ENCODE results near the gene ATP1A4.
A peak's percentile ranks its signal among the peaks of the same experiment; 100 is the strongest.
"Not testable (repeated sequence)": the region's sequence is repeated elsewhere in the genome, so short reads cannot be mapped to it uniquely, and the experiment has no call there.

ATP1A4 gene

DNA sequence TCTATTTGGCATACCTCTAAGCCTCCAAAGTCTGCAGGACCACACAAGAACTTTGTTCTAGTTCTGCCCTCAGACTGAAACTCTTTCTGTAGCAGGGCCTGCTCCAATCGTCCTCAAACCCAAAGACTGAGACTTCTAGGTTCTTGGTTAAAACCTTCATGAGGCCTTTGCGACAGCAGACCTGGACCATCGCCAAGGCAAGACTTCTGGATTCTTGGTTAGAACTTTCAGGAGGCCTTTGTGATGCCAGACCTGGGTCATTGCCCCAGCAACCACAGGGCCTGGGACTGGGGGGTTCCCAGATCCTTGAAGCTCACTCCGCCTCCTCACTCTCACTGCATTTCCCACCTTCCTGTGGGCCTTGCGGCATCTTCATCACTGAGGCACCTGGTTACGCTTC is at the start of gene ATP1A4:
ATP1A4 (plus strand) TSS at position 301 of the 400 bp plus-strand sequence. CDS start 438 bp downstream, outside the sequence.
- Mint-ChIP-seq H3K36me3 (no peaks in the 10 kb centered on the region), H3K4me1 (no peaks in the 10 kb centered on the region), H3K9me3 (no peaks in the 10 kb centered on the region), H3K4me3 (no peak within 1 kb of the TSS), H3K27ac (no peak within 1 kb of the TSS), H3K27me3 (peaks cover 31% of the 10 kb centered on the region)
- DNase-seq = no peak
- CTCF ChIA-PET = no interaction called here

DNA sequence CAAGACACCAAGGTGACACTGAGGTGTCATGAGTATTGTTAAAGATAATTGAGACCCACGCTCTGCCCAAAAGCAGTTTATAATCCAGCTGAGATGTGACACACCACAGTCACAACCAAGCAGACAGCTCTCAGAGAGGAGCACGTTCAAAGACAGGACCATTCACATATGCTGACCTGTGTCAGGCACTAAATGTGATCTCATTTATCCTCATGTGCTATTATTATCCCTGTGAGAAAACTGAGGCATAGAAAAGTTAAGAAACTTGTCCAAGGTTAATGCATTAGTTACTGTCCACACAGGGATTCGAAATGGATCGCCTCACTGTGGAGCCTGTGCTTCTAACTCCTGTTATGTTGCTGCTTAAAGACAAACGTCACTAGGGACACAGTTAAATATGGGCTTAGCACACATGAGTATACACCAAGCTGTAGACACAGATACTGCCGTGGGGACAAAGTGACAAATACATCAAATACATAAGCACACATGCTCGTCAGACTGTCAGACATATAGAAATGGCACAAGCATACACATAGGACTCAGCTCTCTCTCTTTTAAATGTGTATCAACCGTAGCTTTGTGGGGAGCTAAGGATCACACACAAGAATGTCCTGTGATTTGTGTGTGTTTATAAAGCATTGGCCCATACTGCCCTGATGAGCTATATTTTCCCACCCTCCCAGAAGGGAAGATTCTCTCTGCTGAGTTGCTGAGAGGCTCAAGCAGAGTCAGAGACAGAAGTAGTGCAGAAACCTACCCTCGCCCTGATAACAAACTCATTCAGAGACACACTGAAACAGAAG is 49.5 kb upstream of the ATP1A4 start:
- H3K4me3 Mint-ChIP-seq = no peak overlapping the region
- no peak for DNase-seq
- no peak overlapping the region for H3K27ac Mint-ChIP-seq
- no peaks in the 10 kb centered on the region for H3K9me3 Mint-ChIP-seq
- H3K27me3 Mint-ChIP-seq = peaks cover 21% of the 10 kb centered on the region
- peaks cover 36% of the 10 kb centered on the region for H3K4me1 Mint-ChIP-seq
- CTCF ChIA-PET = interaction anchor here (0.6 to 5.6 kb wide), 30 partner anchors 8 to 1200 kb away, joined by 3 to 64 read pairs (median 4); partner anchors contain the start of gene KCNJ9
- peaks cover 7% of the 10 kb centered on the region for H3K36me3 Mint-ChIP-seq

DNA sequence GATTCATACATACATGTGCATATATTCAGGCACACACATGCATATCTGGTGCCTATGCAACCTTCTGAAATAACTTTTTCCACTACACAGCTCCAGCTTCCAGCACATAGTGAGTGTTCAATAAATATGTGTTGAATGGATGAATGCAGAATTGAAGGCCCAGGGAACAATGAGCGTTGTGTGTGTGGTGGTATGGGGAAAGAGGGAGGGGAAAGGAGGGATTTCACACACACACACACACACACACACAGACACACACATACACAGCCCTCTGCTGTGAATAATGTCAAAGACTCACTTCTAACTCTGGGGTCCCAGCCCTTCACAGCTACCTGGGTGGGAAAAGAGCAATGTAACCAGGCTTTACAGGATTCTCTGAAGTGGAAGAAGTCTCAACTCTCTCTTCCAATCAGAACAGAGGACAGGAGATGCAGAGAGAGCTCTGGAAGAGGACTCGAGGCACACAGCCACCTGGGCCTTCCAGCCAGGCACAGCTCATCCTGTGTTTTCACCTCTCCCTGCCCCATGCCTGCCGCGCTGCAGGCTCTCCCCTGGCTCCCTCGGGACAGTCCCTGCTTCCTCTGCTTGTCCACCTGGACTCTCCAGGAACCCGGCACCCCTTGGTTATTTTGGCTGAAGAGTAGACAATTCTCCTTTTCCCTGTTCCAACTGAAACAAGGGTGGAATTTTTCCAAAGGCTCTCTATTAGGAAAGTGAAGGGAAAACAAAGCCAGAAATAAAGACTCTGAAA is 47.6 kb upstream of the ATP1A4 start:
- Mint-ChIP-seq H3K4me3 (no peak overlapping the region), H3K9me3 (no peaks in the 10 kb centered on the region), H3K4me1 (peaks cover 29% of the 10 kb centered on the region), H3K36me3 (no peaks in the 10 kb centered on the region), H3K27me3 (peaks cover 25% of the 10 kb centered on the region), H3K27ac (no peak overlapping the region)
- no peak for DNase-seq
- CTCF ChIA-PET = interaction anchor here (0.6 to 5.6 kb wide), 9 partner anchors 18 to 273 kb away, joined by 3 to 64 read pairs (median 5); no protein-coding TSS in a partner anchor

DNA sequence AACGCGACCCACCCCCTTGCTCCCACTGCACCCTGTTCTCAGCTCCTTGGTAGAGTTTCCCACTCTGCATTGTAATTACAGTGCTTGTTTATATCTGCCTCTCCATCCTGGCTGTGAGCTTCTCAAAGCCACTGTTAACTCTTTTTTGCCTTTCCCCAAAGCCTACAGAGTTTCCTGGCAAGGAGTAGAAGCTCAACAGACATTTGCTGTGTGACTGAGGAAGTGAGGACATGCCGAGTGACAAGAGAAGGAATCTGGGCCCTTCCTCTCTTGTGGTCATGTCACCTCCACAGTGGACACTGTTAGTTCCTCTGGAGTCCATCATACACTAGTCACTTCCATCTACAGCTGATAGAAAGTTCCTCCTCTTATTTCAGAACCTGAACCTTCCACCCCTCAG is 46.9 kb upstream of the ATP1A4 start:
- H3K4me3 Mint-ChIP-seq = no peak overlapping the region

DNA sequence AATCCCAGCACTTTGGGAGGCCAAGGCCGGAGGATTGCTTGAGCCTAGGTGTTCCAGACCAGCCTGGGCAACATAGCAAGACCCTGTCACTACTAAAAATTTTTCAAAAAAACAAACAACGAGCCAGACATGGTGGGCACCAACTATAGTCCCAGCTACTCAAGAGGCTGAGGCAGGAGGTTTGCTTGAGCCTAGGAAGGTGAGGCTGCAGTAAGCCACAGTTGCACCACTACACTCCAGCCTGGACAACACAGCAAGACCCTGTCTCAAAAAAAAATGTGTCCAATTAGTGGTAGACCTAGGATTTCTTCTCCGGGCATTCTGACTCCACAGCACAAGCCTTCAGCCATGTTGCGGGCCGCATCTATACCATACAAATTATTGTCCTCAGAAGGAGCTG is 46.2 kb upstream of the ATP1A4 start:
- no peaks in the 10 kb centered on the region for H3K9me3 Mint-ChIP-seq
- peaks cover 35% of the 10 kb centered on the region for H3K27me3 Mint-ChIP-seq
- no peak for DNase-seq
- H3K27ac Mint-ChIP-seq = no peak overlapping the region
- no peaks in the 10 kb centered on the region for H3K36me3 Mint-ChIP-seq
- peaks cover 17% of the 10 kb centered on the region for H3K4me1 Mint-ChIP-seq
- CTCF ChIA-PET = interaction anchor here (0.6 to 5.6 kb wide), 9 partner anchors 14 to 274 kb away, joined by 3 to 64 read pairs (median 7); no protein-coding TSS in a partner anchor
- H3K4me3 Mint-ChIP-seq = no peak overlapping the region

More for the DNA sequence above, 46.9 kb upstream of the ATP1A4 start:
- no peak overlapping the region for H3K27ac Mint-ChIP-seq
- no peaks in the 10 kb centered on the region for H3K9me3 Mint-ChIP-seq
- no peak for DNase-seq
- H3K4me1 Mint-ChIP-seq = peaks cover 22% of the 10 kb centered on the region
- no peaks in the 10 kb centered on the region for H3K36me3 Mint-ChIP-seq
- CTCF ChIA-PET = interaction anchor here (0.9 to 5.6 kb wide), 9 partner anchors 19 to 274 kb away, joined by 3 to 64 read pairs (median 7); no protein-coding TSS in a partner anchor
- peaks cover 29% of the 10 kb centered on the region for H3K27me3 Mint-ChIP-seq

DNA sequence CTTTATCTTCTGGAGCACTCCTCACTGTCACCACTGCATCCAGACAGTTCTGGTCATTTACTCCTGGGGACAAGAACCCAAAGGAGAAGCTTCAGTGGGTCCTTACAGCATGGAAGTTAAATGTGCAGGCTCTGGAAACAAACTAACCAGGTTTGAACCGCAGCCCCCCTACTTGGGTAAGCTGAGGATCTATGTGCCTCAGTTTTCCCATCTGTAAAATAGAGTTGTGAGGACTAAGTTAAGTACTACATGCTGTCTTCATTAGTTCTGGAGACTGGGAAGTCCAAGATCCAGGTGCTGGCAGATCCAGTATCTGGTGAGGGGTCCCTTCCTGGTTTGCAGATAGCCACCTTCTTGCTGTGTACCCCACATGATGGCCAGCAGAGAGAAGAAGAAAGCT is 43.9 kb upstream of the ATP1A4 start:
- no peak for DNase-seq
- no peaks in the 10 kb centered on the region for H3K9me3 Mint-ChIP-seq
- CTCF ChIA-PET = interaction anchor here (2.3 to 3.8 kb wide), 3 partner anchors 22 to 184 kb away, joined by 9 to 19 read pairs (median 16); no protein-coding TSS in a partner anchor
- no peak overlapping the region for H3K4me3 Mint-ChIP-seq
- no peak overlapping the region for H3K27ac Mint-ChIP-seq
- H3K36me3 Mint-ChIP-seq = no peaks in the 10 kb centered on the region
- H3K4me1 Mint-ChIP-seq = no peaks in the 10 kb centered on the region
- peaks cover 44% of the 10 kb centered on the region for H3K27me3 Mint-ChIP-seq

DNA sequence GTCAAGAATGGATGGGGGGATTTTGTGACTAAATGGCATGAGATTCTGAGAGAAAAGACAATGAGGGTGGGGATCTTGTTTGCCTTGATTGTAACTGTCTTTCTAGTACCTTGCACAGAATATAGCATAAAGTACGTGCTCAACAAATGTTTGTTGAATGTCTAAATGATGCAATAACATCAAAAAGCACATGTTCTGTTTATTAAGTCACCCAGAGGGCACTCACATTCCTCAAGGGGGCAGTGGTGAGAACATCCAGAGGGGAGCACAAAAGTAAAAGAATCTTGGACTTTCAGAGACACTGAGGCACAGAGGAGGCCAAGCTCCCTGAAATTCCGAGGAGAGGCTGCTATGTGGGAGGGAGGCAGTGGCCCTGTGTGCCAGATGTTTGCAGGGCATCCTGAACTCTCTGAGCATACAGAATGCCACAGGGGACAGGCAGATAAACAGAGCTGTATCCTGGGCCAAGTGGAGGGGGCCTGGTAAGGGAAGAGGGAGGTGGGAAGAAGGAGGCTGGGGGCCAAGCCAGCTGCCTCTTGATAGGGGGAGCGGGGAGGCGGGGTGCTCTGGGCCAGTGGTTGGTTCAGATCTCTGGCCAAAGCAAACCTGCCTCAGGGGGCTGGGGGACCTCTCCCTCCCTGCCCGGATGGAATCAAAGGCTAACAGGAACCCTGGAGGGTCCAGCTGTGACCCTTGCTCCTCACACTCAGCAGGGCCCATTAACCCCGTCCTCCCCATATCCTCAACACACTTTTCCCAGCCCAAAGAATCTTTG is 42.3 kb upstream of the ATP1A4 start:
- H3K4me1 Mint-ChIP-seq = no peaks in the 10 kb centered on the region
- CTCF ChIA-PET = interaction anchor here (0.6 to 3.5 kb wide), 12 partner anchors 8 to 270 kb away, joined by 3 to 16 read pairs (median 4); no protein-coding TSS in a partner anchor
- H3K9me3 Mint-ChIP-seq = no peaks in the 10 kb centered on the region
- peak overlapping the region; percentile 43 for H3K27ac Mint-ChIP-seq
- no peaks in the 10 kb centered on the region for H3K36me3 Mint-ChIP-seq
- H3K4me3 Mint-ChIP-seq = no peak overlapping the region
- DNase-seq = peak; percentile 59
- H3K27me3 Mint-ChIP-seq = peaks cover 49% of the 10 kb centered on the region

DNA sequence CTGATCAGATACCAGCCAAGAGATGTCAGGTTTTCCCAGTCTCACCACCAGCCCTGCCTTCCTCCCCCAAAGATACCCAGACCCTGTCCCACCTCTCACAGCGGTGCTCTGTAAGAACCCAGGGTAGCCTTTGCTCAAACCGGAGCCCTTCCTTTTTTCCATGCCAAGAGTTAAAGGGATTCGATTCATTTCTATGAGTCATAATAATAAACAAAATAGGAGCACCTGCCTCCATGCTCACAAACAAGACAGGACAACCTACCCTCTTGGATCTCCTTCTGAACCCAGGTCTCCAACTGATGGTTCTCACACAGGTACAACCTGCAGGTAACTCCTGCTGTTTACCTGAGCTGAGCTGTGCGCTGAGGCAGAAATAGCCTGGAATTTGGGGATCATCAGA is 41.7 kb upstream of the ATP1A4 start:
- no peaks in the 10 kb centered on the region for H3K36me3 Mint-ChIP-seq
- no peak overlapping the region for H3K27ac Mint-ChIP-seq
- H3K9me3 Mint-ChIP-seq = no peaks in the 10 kb centered on the region
- no peak for DNase-seq
- H3K4me1 Mint-ChIP-seq = no peaks in the 10 kb centered on the region
- CTCF ChIA-PET = interaction anchor here (0.6 to 3.5 kb wide), 10 partner anchors 9 to 269 kb away, joined by 3 to 16 read pairs (median 4); no protein-coding TSS in a partner anchor
- H3K27me3 Mint-ChIP-seq = peaks cover 50% of the 10 kb centered on the region
- H3K4me3 Mint-ChIP-seq = no peak overlapping the region

DNA sequence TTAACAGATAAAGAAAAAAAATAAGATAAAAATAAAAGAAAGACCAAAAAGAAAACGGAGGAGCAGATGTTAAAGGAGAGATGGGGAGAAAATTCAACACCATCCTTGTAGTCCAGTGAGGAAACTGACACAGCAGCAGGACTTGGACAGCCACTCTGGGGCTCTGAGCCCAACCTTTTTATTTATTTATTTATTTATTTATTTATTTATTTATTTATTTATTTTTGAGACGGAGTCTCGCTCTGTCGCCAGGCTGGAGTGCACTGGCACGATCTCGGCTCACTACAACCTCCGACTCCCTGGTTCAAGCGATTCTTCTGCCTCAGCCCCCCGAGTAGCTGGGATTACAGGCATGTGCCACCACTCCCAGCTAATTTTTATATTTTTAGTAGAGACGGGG is 39.9 kb upstream of the ATP1A4 start:
- peaks cover 61% of the 10 kb centered on the region for H3K27me3 Mint-ChIP-seq
- not testable (repeated sequence) for H3K9me3 Mint-ChIP-seq, H3K4me3 Mint-ChIP-seq, H3K36me3 Mint-ChIP-seq, H3K27ac Mint-ChIP-seq, DNase-seq, H3K4me1 Mint-ChIP-seq
- CTCF ChIA-PET = interaction anchor here (1.0 to 1.2 kb wide), 2 partner anchors 15 to 266 kb away, joined by 3 read pairs; no protein-coding TSS in a partner anchor

DNA sequence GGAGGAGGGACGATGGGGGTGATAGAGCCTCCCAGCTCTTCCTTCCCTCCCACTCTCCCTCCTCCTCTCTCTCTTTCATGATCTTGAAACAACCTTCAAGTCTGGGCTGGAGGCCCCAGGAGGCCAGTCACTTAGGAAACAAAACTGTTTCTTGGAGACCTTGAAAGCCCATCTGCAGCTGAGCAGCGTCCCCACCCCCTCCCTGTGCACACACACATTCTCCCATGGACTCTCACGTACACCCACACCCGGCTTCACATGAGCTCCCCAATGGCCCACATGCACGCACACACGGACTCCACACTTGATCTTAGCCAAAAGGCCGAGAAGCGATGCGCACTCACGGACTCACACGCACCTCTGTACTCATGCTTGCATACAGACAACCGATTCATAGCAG is 39.0 kb upstream of the ATP1A4 start:
- no peak for DNase-seq
- Mint-ChIP-seq H3K27me3 (peaks cover 64% of the 10 kb centered on the region), H3K4me3 (no peak overlapping the region), H3K36me3 (no peaks in the 10 kb centered on the region), H3K9me3 (no peaks in the 10 kb centered on the region), H3K4me1 (no peaks in the 10 kb centered on the region), H3K27ac (no peak overlapping the region)
- CTCF ChIA-PET = no interaction called here

DNA sequence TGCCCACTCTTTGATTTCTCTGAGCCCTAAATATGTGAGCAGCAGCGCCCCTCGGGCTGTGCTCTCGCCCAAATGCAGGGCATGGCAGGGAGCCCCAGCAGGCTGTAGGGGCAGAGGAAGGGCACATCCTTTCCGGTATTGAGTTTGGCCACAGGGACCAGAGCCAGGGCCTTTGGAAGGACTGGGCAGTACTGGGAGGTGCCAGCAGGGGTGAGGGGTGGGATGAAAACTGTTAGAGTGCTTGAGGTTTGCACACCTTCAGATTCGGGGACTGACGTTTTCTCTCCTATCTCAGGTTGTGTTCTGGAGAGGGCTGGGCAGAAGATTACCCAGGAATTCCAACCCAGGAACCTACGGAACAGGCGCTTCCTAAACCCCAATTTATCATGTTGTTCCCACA is 38.0 kb upstream of the ATP1A4 start:
- H3K4me3 Mint-ChIP-seq = no peak overlapping the region
- H3K27ac Mint-ChIP-seq = no peak overlapping the region
- no peaks in the 10 kb centered on the region for H3K36me3 Mint-ChIP-seq
- H3K4me1 Mint-ChIP-seq = no peaks in the 10 kb centered on the region
- no peaks in the 10 kb centered on the region for H3K9me3 Mint-ChIP-seq
- CTCF ChIA-PET = no interaction called here
- no peak for DNase-seq
- H3K27me3 Mint-ChIP-seq = peaks cover 74% of the 10 kb centered on the region

DNA sequence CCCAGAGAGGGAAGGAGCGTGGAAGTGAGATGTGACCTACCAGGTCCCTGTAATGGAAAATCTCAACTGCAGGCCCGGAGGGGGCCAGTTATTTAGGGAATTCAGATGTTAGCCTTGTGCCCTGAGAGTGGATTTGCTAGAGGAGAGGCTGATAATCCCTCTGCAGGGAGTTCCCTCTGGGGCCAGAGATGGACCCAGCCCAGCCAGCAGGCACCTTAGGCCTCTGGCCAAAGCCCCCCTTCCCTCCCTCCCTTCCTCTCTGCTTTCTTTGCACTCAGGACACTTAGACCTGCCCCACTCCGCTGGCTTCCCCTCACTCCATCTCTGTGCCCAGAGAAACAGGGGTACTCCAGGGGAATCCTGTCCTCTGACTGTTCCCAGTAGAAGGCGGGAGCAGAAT is 37.3 kb upstream of the ATP1A4 start:
- Mint-ChIP-seq H3K36me3 (no peaks in the 10 kb centered on the region), H3K9me3 (no peaks in the 10 kb centered on the region), H3K27me3 (peaks cover 72% of the 10 kb centered on the region), H3K4me3 (no peak overlapping the region), H3K27ac (no peak overlapping the region), H3K4me1 (no peaks in the 10 kb centered on the region)
- DNase-seq = no peak
- CTCF ChIA-PET = interaction anchor here (1.2 kb wide), 1 partner anchor 35 kb away, joined by 3 read pairs; no protein-coding TSS in a partner anchor

DNA sequence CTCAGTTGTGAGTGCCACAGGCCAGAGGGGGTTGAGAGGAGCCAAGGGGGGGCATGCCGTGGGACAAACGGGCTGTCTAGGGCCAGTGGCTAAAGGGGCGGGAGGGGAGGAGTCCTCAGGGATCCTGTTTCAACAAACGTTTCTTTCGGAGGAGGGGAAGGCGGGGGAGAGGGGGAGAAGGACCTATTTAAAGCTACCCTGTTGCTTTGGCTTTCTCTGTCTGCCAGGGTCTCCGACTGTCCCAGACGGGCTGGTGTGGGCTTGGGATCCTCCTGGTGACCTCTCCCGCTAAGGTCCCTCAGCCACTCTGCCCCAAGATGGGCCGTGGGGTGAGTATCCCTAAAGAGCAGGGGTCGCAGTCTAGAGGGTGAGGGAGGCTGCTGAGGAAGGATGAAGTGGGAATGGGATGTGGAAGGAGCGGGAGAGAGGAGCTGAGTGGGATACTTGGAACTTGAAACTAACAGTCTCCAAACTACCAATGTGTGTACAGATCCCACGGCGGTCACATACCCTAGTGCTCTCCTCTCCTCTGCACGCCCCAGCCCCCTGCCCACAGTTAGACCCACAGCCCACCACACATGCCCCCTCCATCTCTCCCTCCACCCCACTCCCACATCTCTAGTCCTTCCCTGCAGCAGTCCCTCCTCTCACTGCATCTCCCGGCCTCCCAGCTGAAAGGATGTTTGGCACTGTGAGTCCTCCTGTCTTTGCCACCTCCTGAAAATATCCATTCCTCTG is 35.7 kb upstream of the ATP1A4 start, which contains the start of gene ATP1A2:
ATP1A2 (plus strand) TSS at position 215 of the 738 bp plus-strand sequence; CDS start at position 318, 103 bp downstream.
- CTCF ChIA-PET = no interaction called here
- Mint-ChIP-seq H3K9me3 (no peaks in the 10 kb centered on the region), H3K27ac (no peak within 1 kb of the TSS), H3K4me3 (no peak within 1 kb of the TSS), H3K36me3 (no peaks in the 10 kb centered on the region), H3K4me1 (no peaks in the 10 kb centered on the region), H3K27me3 (peaks cover 67% of the 10 kb centered on the region)
- no peak for DNase-seq

Measured in activated naive CD4-positive, alpha-beta T cell treated with anti-CD3 and anti-CD28 coated beads, Interleukin-2, amount 10 ng/mL, durations not matched to agents 7 days and 5 days (primary cell).